Spinal cord (tissue), 10 donors: Measurements from ENCODE around the gene SEC22C. TPM values are rescaled to one million over a fixed set of nuclear protein-coding genes. Genes with fewer than 3 reads are reported as not detected.

Source experiments
- DNase-seq, 6 donors: peaks; one replicate each; pipeline versions ENCODE4 v3.0.0 to v3.0.0-alpha.2; 2013 to 2015; ENCODE audit warnings: low spot score in 6 of 6, low read depth in 4 of 6
- H3K27ac ChIP-seq: one replicate; pipeline ENCODE4 v1.5.1; 2013; ENCODE audit warnings: low read depth, low read length, control low read depth
- H3K27me3 ChIP-seq: one replicate; pipeline ENCODE4 v1.6.1; 2013; ENCODE audit warnings: low read length; ENCODE audit not compliant: control insufficient read depth, insufficient read depth
- H3K36me3 ChIP-seq: one replicate; pipeline ENCODE4 v1.6.1; 2013; ENCODE audit warnings: low read length; ENCODE audit not compliant: control insufficient read depth, insufficient read depth
- H3K4me1 ChIP-seq: one replicate; pipeline ENCODE4 v1.6.1; 2013; ENCODE audit warnings: low read length; ENCODE audit not compliant: control insufficient read depth, insufficient read depth
- H3K4me3 ChIP-seq: one replicate; pipeline ENCODE4 v1.5.1; 2013; ENCODE audit warnings: low read depth, low read length, control low read depth
- H3K9me3 ChIP-seq: one replicate; pipeline ENCODE4 v1.6.1; 2013; ENCODE audit warnings: low read length; ENCODE audit not compliant: control insufficient read depth, insufficient read depth
- WGBS: methylation state at CpG from one replicate; pipeline ENCODE4 v1.1.5; 2013; ENCODE audit warnings: missing lambda C conversion rate; ENCODE audit not compliant: insufficient coverage; 5-methylcytosine and 5-hydroxymethylcytosine counted together
- long read RNA-seq, 4 donors: transcript quantifications; one replicate each; lab custom pipeline, GENCODE V29; 2026
- polyA plus RNA-seq, 2 donors: library from polyadenylated mRNA; unstranded; fragments of 120-200 nt; gene quantifications; one replicate each; pipeline ENCODE4 v1.2.1, GENCODE V29; 2013; ENCODE audit not compliant: insufficient read length in 2 of 2
- total RNA-seq, 2 donors: library from RNA; depleted of rRNA in 1 of 2; stranded (reverse); fragments of 120-200 nt in 1 of 2; fragments of >200 nt in 1 of 2; gene quantifications; one replicate each; pipeline versions ENCODE4 v1.2.3 to v1.2.4, GENCODE V29; 2013 to 2014
- donor health status: healthy.

The SEC22C gene, protein sequence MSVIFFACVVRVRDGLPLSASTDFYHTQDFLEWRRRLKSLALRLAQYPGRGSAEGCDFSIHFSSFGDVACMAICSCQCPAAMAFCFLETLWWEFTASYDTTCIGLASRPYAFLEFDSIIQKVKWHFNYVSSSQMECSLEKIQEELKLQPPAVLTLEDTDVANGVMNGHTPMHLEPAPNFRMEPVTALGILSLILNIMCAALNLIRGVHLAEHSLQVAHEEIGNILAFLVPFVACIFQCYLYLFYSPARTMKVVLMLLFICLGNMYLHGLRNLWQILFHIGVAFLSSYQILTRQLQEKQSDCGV
- total RNA-seq (10 to 100 TPM; 62.5 to 67.4 TPM), polyA plus RNA-seq (10 to 100 TPM; 40.4 to 44.1 TPM)
- long read RNA-seq, donor 1, full-length matches to known transcripts = 19 of 79 reads
- long read RNA-seq, donor 1, partial matches to known transcripts = 60 of 79 reads
- long read RNA-seq, donor 1, other reads (novel, unspliced or antisense) = 0 of 79 reads
- long read RNA-seq, donor 2, partial matches to known transcripts = 0 of 2 reads
- long read RNA-seq, donor 2, other reads (novel, unspliced or antisense) = 0 of 2 reads
- long read RNA-seq, donor 3, partial matches to known transcripts = 55 of 60 reads
- long read RNA-seq, donor 3, other reads (novel, unspliced or antisense) = 0 of 60 reads
- long read RNA-seq, donor 4, transcript SEC22C-202 (7 exons, 1,608 nt) = major isoform, 5 of 267 reads
- long read RNA-seq, donor 4, partial matches to known transcripts = 248 of 267 reads
- long read RNA-seq, donor 4, other reads (novel, unspliced or antisense) = 13 of 267 reads

GRCh38 chr3:42581709-42582473 lies at the start of gene SEC22C:
Gene SEC22C (minus strand): TSS chr3:42581967. CDS start chr3:42569046, 12,921 bp downstream.
- H3K9me3 ChIP-seq = no peaks in the 10 kb centered on the region
- peak within 1 kb of the TSS; percentile 88 for H3K4me3 ChIP-seq
- H3K36me3 ChIP-seq = peaks cover 6% of the 10 kb centered on the region
- DNase-seq = peak; percentile 82 to 99 (median 90)
- peak within 1 kb of the TSS; percentile 81 for H3K27ac ChIP-seq
- H3K4me1 ChIP-seq = peaks cover 5% of the 10 kb centered on the region
- no peaks in the 10 kb centered on the region for H3K27me3 ChIP-seq
- WGBS = under 1% methylated on average over 77 of the region's 77 CpGs

DNA sequence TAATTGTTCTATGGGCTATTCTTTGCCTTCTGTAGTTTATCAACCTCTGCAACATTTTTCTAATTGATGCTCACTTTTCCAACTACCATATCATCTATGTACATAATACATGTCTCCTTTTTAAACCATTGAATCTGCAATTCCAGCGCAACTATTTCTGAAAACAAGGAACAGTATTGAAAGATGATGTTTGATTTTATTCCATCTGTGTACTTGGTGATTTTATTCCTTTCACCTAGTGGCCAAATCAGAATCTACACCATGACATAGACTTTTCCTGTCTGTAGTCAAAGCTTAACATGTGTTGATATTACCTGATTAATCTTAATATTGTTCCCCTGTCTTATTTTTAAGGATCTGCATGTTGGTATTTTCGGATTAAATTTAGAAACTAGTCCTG lies 31.7 kb upstream of the SEC22C start:
- no peak overlapping the region for H3K4me3 ChIP-seq
- WGBS = no CpG with 5 or more reads among the region's 2 CpGs
- no peaks in the 10 kb centered on the region for H3K9me3 ChIP-seq
- H3K4me1 ChIP-seq = no peaks in the 10 kb centered on the region
- H3K27me3 ChIP-seq = no peaks in the 10 kb centered on the region
- peak in 1 of 6 donors; percentile 9 for DNase-seq
- peaks cover 5% of the 10 kb centered on the region for H3K36me3 ChIP-seq
- H3K27ac ChIP-seq = no peak overlapping the region

DNA sequence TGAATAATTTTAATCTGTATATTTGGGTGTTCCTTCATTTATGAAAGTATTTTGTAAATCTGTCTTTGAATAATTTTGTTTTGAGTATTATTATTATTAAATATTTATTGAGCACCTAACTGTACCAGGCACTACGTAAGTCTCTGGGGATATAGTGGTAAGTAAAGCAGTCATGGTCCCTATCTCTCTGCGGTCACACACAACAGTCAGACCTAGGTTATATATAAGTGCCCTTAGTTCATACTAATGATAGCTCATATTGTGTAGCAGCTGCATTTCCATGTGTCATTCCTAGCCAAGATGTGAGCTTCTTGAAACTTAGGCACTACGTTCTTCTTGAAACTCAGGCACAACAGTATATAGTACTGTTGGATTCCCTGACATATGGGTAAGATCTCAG lies 31.2 kb upstream of the SEC22C start:
- WGBS = no CpG with 5 or more reads among the region's 3 CpGs
- no peaks in the 10 kb centered on the region for H3K9me3 ChIP-seq
- no peaks in the 10 kb centered on the region for H3K27me3 ChIP-seq
- H3K27ac ChIP-seq = no peak overlapping the region
- no peak overlapping the region for H3K4me3 ChIP-seq
- peaks cover 5% of the 10 kb centered on the region for H3K4me1 ChIP-seq
- H3K36me3 ChIP-seq = peaks cover 7% of the 10 kb centered on the region
- no peak for DNase-seq

DNA sequence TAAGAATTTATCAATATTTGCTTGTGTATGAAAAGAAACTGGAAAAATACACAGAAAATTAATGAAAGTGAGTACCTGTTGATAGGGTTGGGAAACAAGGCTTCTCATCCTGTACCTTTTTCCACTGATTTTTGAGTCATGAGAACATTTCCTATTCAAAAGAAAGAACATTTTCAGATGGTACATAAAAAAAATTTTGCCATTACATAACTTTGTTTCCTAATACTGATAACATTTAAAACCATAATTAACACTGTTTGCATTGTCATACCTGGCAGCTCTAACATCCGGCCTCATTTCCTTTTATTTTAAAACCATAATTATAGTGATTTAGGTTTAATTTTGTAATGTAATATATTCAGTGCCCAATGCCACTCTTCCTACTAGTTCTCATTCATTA lies 30.4 kb upstream of the SEC22C start:
- Histone ChIP-seq H3K36me3 (peaks cover 7% of the 10 kb centered on the region), H3K27ac (no peak overlapping the region), H3K4me1 (peaks cover 6% of the 10 kb centered on the region), H3K9me3 (no peaks in the 10 kb centered on the region), H3K27me3 (no peaks in the 10 kb centered on the region), H3K4me3 (no peak overlapping the region)
- no peak for DNase-seq
- no CpG with 5 or more reads among the region's 1 CpG for WGBS

DNA sequence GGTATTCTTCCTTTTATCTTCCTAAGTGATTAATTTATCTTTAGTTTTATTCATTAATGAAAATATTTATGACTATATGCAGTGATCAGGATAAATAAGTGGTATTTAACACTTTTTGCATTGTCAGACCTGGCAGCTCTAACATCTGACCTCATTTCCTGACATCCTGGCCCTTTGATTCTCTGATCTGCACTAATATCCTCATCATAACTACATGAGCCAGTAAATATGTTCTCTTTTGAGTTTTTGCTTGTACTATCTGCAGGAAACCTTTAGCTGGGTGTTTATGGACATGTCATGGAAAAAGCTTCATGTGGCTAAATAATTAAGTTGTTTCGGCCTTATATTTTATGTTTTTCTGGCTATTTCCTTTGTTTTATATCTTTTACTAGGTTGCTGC lies 29.2 kb upstream of the SEC22C start:
- DNase-seq = no peak
- no peak overlapping the region for H3K27ac ChIP-seq
- H3K27me3 ChIP-seq = no peaks in the 10 kb centered on the region
- H3K4me3 ChIP-seq = no peak overlapping the region
- WGBS = no CpG with 5 or more reads among the region's 1 CpG
- H3K4me1 ChIP-seq = peaks cover 6% of the 10 kb centered on the region
- no peaks in the 10 kb centered on the region for H3K9me3 ChIP-seq
- peaks cover 7% of the 10 kb centered on the region for H3K36me3 ChIP-seq

- WGBS = 58% methylated on average over 3 of the region's 5 CpGs
- no peak overlapping the region for H3K27ac ChIP-seq
- peaks cover 11% of the 10 kb centered on the region for H3K36me3 ChIP-seq
- H3K9me3 ChIP-seq = no peaks in the 10 kb centered on the region
- no peaks in the 10 kb centered on the region for H3K27me3 ChIP-seq
- peak in 4 of 6 donors; percentile 47 to 78 (median 60) for DNase-seq
- H3K4me1 ChIP-seq = peaks cover 6% of the 10 kb centered on the region
- H3K4me3 ChIP-seq = no peak overlapping the region
Observed at GRCh38 chr3:42608581-42608980, 26.8 kb upstream of the SEC22C start.

DNA sequence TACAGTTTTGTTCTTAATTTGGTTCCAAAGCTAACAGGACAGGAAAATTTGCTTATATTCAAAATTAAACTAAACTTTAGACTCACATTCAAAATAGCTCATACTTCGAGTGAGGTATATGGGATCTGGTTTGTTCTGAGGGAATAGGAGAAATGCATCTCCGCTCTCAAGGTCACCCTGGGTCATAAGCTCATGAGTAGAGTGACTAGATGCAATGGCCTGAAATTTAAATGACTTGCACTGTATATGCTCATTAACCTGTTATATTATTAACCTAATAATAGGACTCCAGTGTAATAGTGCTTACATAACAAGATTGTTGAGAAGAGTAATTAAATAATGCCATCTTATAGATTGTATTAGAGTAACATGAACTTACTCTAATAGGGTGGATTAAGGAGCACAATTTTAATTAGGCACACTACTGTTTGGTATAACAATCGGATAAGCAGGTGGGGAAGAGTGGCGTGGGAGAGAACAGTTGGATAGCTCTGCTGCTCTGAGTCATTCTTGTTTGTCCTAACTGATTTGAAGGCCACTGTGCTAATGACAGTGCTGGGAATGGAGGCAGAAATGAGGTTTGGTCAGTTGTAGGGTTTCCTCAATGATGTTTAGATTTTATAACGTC lies 23.9 kb upstream of the SEC22C start:
- peaks cover 11% of the 10 kb centered on the region for H3K36me3 ChIP-seq
- DNase-seq = no peak
- WGBS = 43% methylated on average over 2 of the region's 5 CpGs
- peaks cover 6% of the 10 kb centered on the region for H3K4me1 ChIP-seq
- H3K9me3 ChIP-seq = no peaks in the 10 kb centered on the region
- H3K27ac ChIP-seq = no peak overlapping the region
- H3K4me3 ChIP-seq = no peak overlapping the region
- H3K27me3 ChIP-seq = no peaks in the 10 kb centered on the region

DNA sequence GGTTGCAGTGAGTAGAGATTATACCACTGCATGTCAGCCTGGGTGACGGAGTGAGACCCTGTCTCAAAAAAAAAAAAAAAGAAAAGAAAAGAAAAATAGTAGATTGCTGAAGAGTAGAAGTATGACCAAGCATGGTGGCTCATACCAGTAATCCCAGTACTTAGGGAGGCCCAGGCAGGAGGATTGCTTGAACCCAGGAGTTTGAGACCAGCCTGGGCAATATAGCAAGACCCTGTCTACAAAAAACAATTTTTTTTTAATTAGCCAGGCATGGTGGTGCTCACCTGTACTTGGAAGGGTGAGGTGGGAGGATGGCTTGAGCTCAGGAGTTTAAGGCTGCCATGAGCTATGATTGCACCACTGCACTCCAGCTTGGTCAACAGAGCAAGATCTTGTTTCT lies 21.2 kb upstream of the SEC22C start:
- Histone ChIP-seq H3K9me3 (no peaks in the 10 kb centered on the region), H3K4me1 (peaks cover 7% of the 10 kb centered on the region), H3K27ac (no peak overlapping the region), H3K27me3 (no peaks in the 10 kb centered on the region), H3K4me3 (no peak overlapping the region), H3K36me3 (peaks cover 5% of the 10 kb centered on the region)
- 100% methylated on average over 1 of the region's 1 CpG for WGBS
- no peak for DNase-seq
